DMS53 (cell line): ENCODE results near the gene H2AZ2.
A peak's percentile ranks its signal among the peaks of the same experiment; 100 is the strongest.
"Not testable (repeated sequence)": the region's sequence is repeated elsewhere in the genome, so short reads cannot be mapped to it uniquely, and the experiment has no call there.

Experiments used
- DNase-seq: peaks from one replicate; lab custom pipeline; 2025; lab: John Stamatoyannopoulos, UW

The H2AZ2 gene

DNA sequence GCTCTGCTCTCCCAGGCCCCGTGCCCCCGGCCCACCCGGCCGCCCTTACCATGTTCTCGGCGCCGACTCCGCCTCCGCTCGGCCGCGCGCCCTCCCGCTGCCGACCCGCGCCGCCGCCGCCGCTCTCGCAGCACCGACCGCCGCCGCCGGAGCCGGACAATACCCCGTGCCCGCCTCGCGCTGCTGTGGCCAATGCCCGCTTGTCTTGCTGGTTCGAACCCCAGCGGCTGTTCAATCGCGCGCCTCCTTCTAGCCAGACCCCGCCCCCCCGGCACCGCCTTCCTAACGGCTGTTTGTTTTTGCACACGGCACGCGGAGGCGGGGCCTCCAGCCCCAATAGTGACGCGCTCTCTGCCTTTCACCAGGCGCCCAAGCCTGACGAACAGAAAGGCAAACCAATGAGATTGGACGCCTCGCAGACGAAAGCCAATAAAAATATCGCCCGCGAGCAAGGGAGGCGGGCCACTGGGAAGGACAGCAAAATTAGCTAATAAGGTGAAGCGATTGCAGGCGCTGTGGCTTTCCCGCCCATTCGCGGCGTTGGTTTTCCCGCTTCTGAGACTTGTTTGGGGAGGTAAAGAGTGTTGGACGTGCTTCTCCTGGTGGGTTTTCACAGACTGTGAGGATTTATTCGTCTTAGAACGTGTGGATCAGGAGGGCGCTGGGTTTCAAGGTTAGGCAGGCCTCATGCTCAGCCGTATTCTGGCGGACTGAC, at the start of gene H2AZ2:
Gene H2AZ2, minus strand, starts transcription at position 168 of the 715 bp plus-strand sequence. Its CDS starts 116 bp downstream, at position 52.
- peak; percentile 100 for DNase-seq

DNA sequence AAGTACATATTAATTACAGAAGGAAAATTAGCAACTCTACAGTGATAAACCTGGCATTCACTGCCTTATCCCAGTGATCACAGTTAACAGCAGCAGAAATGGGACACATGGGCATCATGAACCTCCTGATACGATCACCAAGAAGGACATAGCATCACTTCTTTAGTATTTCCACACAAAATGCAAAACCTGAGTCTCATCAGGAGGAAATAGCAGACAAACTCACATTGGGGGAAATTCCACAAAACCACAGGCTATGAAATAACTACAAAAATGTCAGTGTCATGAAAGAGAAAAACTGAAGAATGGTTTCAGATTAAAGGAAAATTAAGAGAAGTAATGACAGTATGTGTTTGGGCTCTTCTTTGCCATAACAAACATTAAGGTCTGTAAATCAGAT, 49.4 kb upstream of the H2AZ2 start:
- DNase-seq: no peak

DNA sequence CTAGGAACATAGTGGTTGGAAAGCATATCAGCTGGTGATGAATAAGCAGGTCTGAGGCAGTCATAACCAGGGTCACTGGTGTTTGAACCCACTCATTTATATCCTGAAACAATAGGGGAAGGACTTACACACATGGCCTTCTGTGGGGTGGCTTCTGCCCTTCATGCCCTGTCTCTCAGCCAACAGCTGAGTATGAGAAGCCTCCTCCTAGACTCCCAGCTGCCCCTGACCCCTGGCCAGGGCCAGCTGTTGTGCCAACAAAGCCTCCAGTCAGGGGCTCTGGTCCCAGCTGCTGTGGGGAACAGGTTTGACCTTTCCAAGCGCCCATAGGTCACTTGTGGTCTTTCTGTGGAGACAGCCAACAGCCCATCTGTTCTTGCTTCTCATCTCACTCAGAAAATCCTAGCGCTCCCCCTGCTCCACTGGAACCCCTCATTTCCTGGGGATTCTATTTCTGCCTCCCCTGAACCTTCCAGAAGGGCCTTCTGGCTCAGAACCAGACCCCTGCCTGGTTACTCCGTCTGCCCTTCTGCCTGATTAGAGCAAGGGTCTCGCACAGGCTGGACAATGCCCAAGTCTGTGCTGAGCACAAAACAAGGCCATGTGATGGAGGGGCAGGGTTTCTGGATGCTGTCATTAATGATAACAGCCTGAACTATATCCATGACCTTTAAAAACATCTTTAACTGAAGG, 47.1 kb upstream of the H2AZ2 start:
- DNase-seq: no peak

- DNase-seq: no peak
These were observed 45.9 kb upstream of the H2AZ2 start for GRCh38 chr7:44893710-44894234.

DNA sequence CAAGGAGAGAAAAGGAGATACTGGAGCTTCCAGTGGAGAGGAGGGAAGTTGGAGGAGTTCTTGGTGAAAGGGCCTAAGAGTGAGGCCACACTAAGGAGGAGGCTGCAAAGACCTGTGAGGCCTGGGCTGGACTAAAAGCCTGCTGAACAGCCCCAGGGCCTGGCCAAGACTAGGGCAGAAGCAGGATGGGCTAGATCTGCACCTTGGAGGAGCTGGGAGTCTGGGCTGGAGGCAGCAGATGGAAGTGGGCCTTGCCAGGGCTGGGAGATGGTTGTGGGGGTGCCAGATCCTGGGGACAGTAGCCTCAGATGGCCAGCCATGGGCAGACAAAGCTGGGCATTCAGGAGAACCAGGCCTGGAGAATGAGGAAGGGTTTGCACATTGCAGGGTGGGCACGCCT, 43.9 kb upstream of the H2AZ2 start:
- DNase-seq: no peak

DNA sequence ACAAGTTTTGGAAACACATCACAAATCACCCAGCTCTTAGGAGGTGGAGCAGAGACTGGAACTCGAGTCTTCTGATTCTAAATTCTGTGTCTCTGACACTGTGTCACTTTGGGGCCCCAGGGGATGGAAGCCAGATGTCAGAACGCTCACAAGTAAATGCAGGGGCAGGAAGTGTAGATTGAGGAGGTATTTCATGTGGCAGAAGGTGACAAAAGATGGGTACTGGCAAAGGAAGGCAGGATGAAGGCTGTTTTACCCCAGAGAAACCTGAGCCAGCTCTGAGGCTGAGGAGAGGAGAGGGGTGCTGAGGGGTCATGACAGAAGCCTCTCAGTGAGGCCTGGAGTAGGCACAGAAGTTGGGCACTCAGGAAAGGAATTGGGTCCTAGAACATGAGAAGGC, 43.5 kb upstream of the H2AZ2 start:
- DNase-seq: no peak

GRCh38 chr7:44889086-44889781, 41.3 kb upstream of the H2AZ2 start:
- DNase-seq: no peak

DNA sequence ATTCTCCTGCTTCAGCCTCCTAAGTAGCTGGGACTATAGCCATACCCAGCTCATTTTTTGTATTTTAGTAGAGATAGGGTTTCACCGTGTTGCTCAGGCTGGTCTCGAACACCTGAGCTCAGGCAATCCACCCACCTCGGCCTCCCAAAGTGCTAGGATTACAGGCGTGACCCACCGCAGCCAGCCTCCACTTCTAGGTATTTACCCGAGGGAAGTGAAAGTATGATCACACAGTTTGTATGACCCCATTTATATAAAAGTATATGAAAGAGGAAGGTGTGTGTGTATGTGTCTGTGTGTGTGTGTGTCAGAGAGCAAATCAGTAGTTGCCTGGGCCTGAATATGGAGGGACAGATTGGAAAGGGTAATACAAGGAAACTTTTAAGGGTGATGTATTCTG, 39.4 kb upstream of the H2AZ2 start:
- no peak for DNase-seq

DNA sequence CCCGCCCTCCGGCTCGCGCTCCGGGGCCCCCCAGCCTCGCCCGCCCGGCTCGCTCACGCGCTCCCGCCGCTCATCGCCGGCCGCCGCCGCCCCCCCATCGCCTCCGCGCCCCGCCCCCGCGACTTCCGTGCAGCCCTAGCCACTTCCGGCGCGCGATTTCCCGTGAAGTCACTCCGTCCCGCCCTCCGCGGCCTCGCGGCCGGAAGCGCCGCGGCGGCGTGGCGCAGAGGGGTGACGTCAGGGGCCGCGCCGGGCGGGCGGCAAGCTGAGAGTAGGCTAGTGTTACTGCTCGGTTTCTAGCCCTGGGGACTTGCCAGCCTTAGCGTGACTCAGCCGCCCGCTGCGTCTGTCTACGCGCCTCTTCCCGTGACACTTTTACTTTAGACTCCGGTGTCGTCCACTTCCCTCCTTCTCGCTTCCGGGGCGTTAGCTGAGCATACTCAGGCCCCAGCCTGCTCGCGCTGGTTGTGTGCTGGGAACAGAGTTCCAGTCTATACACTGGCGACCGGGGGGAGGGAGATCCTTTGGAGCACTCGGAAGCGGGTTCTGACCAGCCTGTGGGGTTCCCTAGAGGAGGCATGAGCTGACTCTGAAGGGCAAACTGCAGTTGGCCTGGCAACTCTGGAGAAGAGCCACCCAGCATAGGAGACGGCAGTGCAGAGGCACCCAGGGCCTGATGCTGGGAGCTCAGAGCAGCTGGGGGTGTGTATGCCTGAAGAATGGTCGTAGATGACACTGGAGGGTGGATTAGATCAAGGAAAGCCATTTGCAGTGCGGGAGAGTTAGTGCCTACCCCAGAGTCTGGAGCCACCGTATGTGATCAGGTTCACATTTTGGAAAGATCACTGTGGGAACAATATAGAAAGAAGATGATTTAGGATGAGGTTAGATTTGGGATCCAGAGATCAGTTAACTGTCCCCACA, 37.8 kb upstream of the H2AZ2 start, which contains the start of gene PURB:
Gene PURB, minus strand, starts transcription at position 137 of the 924 bp plus-strand sequence. CDS start 182 bp downstream, outside the sequence.
- DNase-seq: peak; percentile 98

DNA sequence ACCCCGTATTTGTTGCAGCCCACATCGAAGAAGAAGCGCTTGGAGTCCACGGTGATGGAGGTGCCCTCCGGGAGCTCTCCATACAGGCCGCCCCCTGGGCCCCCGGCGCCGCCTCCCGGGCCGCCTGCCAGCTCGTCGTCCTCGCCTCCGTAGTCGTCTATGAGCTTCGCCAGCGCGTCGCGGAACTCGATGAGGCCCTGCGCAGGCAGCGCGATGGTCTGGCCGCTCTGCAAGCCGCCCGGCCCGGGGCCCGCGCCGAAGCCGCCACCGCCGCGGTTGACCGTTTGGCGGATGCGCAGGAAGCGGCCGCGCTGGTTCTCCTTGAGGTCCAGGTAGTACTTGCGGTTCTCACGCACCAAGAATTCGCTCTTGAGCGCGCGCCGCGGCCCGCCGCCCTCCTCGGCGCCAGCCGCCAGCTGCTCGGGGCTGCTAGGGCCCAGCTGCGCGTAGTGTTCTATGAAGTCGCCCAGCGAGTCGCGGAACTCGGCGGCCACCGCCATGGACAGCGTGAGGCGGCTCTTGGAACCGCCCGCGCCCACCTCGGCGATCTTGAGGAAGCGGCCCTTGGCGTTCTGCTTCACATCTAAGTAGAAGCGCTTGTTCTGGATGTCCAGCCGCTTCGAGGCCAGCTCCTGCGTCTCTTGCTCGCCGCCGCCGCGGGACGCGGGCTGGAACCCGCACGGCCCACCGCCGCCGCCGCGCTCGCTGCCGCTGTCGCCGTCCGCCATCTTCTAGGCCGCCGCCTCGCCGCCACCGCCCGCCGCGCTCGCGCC, 36.9 kb upstream of the H2AZ2 start:
- DNase-seq: peak; percentile 86

- DNase-seq: no peak
These were observed 36.2 kb upstream of the H2AZ2 start for GRCh38 chr7:44883961-44884620.

DNA sequence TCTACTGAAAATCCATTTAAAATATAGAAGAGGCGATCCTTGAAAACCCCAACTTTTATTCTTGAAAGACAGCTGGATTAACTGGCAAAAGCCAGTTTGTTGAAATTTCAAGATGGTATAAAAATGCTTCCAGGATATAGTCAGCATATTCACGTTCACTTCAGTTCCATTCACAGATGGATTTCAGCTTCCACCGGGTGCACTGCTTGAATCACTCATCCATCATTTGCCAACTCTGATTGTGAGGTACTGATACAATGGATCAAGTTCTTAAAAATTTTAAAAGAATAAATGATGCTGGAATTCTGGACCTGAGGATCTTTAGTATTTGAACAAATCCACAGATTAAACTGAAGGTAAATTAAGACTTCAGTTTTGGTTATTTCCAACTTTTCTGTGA, 35.0 kb upstream of the H2AZ2 start:
- no peak for DNase-seq

DNA sequence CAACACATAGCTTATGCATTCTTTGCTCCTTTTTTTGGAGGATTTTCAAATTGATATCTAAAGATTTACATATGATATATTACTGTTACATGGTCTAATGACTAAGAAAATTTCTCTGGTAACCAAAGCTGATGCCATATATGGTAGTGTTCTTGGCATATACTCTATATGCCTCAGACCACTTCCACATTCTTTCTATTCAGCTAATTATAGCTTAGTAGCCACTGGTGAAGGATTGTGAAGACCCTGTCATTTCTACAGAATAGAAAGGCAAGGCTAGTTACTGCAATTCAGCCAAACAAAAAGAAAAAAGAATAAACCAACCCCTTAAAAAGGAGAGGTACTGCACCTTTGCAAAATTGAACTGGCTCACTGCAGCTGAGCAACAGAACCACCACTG, 33.7 kb upstream of the H2AZ2 start:
- DNase-seq: no peak

DNA sequence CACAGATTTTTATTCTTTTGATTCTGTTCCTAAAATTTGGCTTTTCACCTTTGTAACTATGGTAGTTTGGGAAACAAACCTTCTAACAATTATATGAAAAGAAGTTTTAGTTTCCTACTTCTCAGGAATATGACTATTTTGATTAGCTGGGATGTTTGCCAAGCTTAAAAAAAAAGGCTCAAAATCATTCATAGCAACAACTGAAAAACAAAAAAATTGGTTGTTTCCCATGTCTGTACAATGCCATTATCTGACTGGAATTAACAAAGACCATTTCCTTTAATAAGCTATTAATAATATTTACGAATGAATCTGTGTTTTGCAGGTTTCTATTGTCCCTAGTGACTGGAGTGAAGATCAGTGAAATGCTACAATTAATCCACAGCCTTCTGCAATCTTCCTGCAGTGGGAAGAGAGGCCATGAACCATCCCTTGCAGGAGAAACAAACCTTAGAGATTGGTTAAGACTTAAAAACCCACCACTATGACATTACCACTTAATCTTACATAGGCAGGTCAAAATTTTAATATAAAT, 33.2 kb upstream of the H2AZ2 start:
- DNase-seq: no peak

- DNase-seq: no peak
These were observed 32.6 kb upstream of the H2AZ2 start for GRCh38 chr7:44880317-44881018.

GRCh38 chr7:44876393-44876792, 28.5 kb upstream of the H2AZ2 start:
- peak; percentile 13 for DNase-seq

DNA sequence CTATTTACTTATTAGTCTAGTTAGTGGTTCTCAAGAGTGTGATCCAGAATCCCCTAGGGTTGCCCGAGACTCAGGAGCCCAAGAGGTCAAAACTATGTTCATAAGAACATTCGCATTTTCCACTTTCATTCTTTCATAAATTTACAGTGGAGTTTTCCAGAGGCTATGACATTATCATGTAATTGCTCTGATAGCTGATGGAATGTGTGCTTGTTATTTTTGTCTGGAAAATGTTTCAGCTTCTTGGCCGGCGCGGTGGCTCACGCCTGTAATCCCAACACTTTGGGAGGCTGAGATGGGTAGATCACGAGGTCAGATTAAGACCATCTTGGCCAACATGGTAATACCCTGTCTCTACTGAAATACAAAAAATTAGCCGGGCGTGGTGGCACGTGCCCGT, 27.4 kb upstream of the H2AZ2 start:
- no peak for DNase-seq

- no peak for DNase-seq
These were observed 24.9 kb upstream of the H2AZ2 start for GRCh38 chr7:44872787-44873186.

DNA sequence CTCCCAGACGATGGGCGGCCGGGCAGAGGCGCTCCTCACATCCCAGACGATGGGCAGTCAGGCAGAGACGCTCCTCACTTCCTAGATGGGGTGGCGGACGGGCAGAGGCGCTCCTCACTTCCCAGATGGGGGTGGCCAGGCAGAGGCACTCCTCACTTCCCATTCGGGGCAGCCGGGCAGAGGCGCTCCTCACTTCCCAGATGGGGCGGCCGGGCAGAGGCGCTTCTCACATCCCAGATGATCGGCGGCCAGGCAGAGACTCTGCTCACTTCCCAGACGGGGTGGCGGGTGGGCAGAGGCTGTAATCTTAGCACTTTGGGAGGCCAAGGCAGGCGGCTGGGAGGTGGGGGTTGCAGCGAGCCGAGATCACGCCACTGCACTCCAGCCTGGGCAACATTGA, 24.0 kb upstream of the H2AZ2 start:
- DNase-seq: not testable (repeated sequence)
